ENCODE results near the gene RDX. TPM values are rescaled to one million over a fixed set of nuclear protein-coding genes. Genes with fewer than 3 reads are reported as not detected.
"Not testable (repeated sequence)": the region's sequence is repeated elsewhere in the genome, so short reads cannot be mapped to it uniquely, and the experiment has no call there.

The RDX gene
- total RNA-seq, 1 experiment from 2014 or later = 132 TPM

- POLR2A ChIA-PET = interaction anchor here (1.0 to 2.5 kb wide), 4 partner anchors 9 to 37 kb away, joined by 3 to 14 read pairs (median 4); partner anchors contain the start of gene RDX
- Mint-ChIP-seq H3K9me3 (ENCODE audit: unreplicated experiment) (no peaks in the 10 kb centered on the region), H3K4me1 (ENCODE audit: insufficient read depth, unreplicated experiment) (peaks cover 26% of the 10 kb centered on the region), H3K36me3 (ENCODE audit: insufficient read depth, unreplicated experiment) (peaks cover 4% of the 10 kb centered on the region), H3K27me3 (ENCODE audit: insufficient read depth, unreplicated experiment) (no peaks in the 10 kb centered on the region), H3K4me3 (ENCODE audit: unreplicated experiment) (no peak overlapping the region), H3K27ac (ENCODE audit: low read depth, unreplicated experiment) (no peak overlapping the region)
- no peak for DNase-seq (ENCODE audit: unreplicated experiment)
- TF ChIP-seq CTCF (IDR thresholded peaks at IDR 0.05; ENCODE audit: unreplicated experiment) = no peak
- BruUV-seq (replicated peaks) = no TSS peak
- intact Hi-C loops (cut with micrococcal nuclease) = loop anchor here (10.0 kb wide), 1 partner anchor 1953 kb away; no protein-coding TSS in a partner anchor
- CTCF ChIA-PET = interaction anchor here (1.0 to 1.7 kb wide), 3 partner anchors 13 to 80 kb away, joined by 3 to 11 read pairs (median 5); no protein-coding TSS in a partner anchor
Measured at GRCh38 chr11:110287537-110287936, 8.9 kb downstream of the RDX start.

GRCh38 chr11:110286298-110287040 lies 9.9 kb downstream of the RDX start:
- Mint-ChIP-seq H3K9me3 (ENCODE audit: unreplicated experiment) (no peaks in the 10 kb centered on the region), H3K27ac (ENCODE audit: low read depth, unreplicated experiment) (peak overlapping the region; percentile 60), H3K4me3 (ENCODE audit: unreplicated experiment) (no peak overlapping the region), H3K36me3 (ENCODE audit: insufficient read depth, unreplicated experiment) (peaks cover 12% of the 10 kb centered on the region), H3K4me1 (ENCODE audit: insufficient read depth, unreplicated experiment) (peaks cover 26% of the 10 kb centered on the region), H3K27me3 (ENCODE audit: insufficient read depth, unreplicated experiment) (no peaks in the 10 kb centered on the region)
- intact Hi-C loops (cut with micrococcal nuclease) = loop anchor here (10.0 kb wide), 1 partner anchor 1952 kb away; no protein-coding TSS in a partner anchor
- no peak for TF ChIP-seq CTCF (IDR thresholded peaks at IDR 0.05; ENCODE audit: unreplicated experiment)
- no peak for DNase-seq (ENCODE audit: unreplicated experiment)
- BruUV-seq (replicated peaks) = no TSS peak
- CTCF ChIA-PET = interaction anchor here (1.0 to 1.3 kb wide), 2 partner anchors 14 to 81 kb away, joined by 3 to 5 read pairs; no protein-coding TSS in a partner anchor
- POLR2A ChIA-PET = interaction anchor here (0.5 to 2.5 kb wide), 3 partner anchors 10 to 36 kb away, joined by 3 to 14 read pairs (median 3); partner anchors contain the start of gene RDX

- H3K27ac Mint-ChIP-seq (ENCODE audit: low read depth, unreplicated experiment) = no peak overlapping the region
- intact Hi-C loops (cut with micrococcal nuclease) = loop anchor here (10.0 kb wide), 1 partner anchor 1949 kb away; no protein-coding TSS in a partner anchor
- no peaks in the 10 kb centered on the region for H3K9me3 Mint-ChIP-seq (ENCODE audit: unreplicated experiment)
- POLR2A ChIA-PET = interaction anchor here (0.7 to 1.0 kb wide), 3 partner anchors 8 to 1483 kb away, joined by 3 to 5 read pairs (median 4); no protein-coding TSS in a partner anchor
- no peak for DNase-seq (ENCODE audit: unreplicated experiment)
- peaks cover 23% of the 10 kb centered on the region for H3K4me1 Mint-ChIP-seq (ENCODE audit: insufficient read depth, unreplicated experiment)
- H3K27me3 Mint-ChIP-seq (ENCODE audit: insufficient read depth, unreplicated experiment) = no peaks in the 10 kb centered on the region
- no peak overlapping the region for H3K4me3 Mint-ChIP-seq (ENCODE audit: unreplicated experiment)
- BruUV-seq (replicated peaks) = no TSS peak
- CTCF ChIA-PET = interaction anchor here (1.4 kb wide), 1 partner anchor 34 kb away, joined by 5 read pairs; no protein-coding TSS in a partner anchor
- H3K36me3 Mint-ChIP-seq (ENCODE audit: insufficient read depth, unreplicated experiment) = peaks cover 26% of the 10 kb centered on the region
- TF ChIP-seq CTCF (IDR thresholded peaks at IDR 0.05; ENCODE audit: unreplicated experiment) = no peak
Measured at GRCh38 chr11:110283862-110284261, 12.6 kb downstream of the RDX start.

- not testable (repeated sequence) for H3K27me3 Mint-ChIP-seq (ENCODE audit: insufficient read depth, unreplicated experiment); H3K4me1 Mint-ChIP-seq (ENCODE audit: insufficient read depth, unreplicated experiment); H3K4me3 Mint-ChIP-seq (ENCODE audit: unreplicated experiment); DNase-seq (ENCODE audit: unreplicated experiment); H3K9me3 Mint-ChIP-seq (ENCODE audit: unreplicated experiment); BruUV-seq (replicated peaks)
- CTCF ChIA-PET = interaction anchor here (0.9 to 1.4 kb wide), 2 partner anchors 13 to 97 kb away, joined by 3 read pairs; no protein-coding TSS in a partner anchor
- POLR2A ChIA-PET = interaction anchor here (1.2 to 1.6 kb wide), 3 partner anchors 8 to 13 kb away, joined by 4 to 8 read pairs (median 5); no protein-coding TSS in a partner anchor
- Mint-ChIP-seq H3K36me3 (ENCODE audit: insufficient read depth, unreplicated experiment) (peaks cover 59% of the 10 kb centered on the region), H3K27ac (ENCODE audit: low read depth, unreplicated experiment) (peak overlapping the region; percentile 27)
- intact Hi-C loops (cut with micrococcal nuclease) = loop anchor here (10.0 kb wide), 1 partner anchor 1946 kb away; no protein-coding TSS in a partner anchor
Measured at GRCh38 chr11:110280595-110280994, 15.8 kb downstream of the RDX start.
